Activated CD4-positive, CD25-positive, alpha-beta regulatory T cell treated with anti-CD3 and anti-CD28 coated beads, Interleukin-2, amount 50 U/mL, for 72 hours (primary cell): ENCODE results near the gene ZBTB2.
"Not testable (repeated sequence)": the region's sequence is repeated elsewhere in the genome, so short reads cannot be mapped to it uniquely, and the experiment has no call there.

Experiments
- DNase-seq: peaks from one replicate; pipeline ENCODE4 v3.0.0; 2021

ZBTB2 gene

GRCh38 chr6:151325075-151326050 is 66.0 kb downstream of the ZBTB2 start:
- DNase-seq = peak; percentile 36

DNA sequence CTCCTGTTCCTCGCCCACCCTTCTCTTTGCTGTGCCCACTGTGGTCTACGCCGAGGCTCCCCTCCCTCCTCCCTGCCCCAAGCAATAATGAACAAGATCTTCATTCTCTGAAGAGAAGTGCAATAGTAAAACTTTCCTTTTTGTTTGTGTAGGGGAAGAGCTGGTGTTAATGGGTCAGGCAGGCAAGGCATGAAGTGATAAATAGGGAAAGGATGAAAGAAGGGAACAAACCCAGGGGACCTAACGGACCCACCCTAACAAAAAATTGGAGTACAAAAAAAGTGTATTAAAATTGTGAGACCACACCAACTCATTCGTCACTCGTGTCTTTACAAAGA is 66.9 kb downstream of the ZBTB2 start:
- no peak for DNase-seq

DNA sequence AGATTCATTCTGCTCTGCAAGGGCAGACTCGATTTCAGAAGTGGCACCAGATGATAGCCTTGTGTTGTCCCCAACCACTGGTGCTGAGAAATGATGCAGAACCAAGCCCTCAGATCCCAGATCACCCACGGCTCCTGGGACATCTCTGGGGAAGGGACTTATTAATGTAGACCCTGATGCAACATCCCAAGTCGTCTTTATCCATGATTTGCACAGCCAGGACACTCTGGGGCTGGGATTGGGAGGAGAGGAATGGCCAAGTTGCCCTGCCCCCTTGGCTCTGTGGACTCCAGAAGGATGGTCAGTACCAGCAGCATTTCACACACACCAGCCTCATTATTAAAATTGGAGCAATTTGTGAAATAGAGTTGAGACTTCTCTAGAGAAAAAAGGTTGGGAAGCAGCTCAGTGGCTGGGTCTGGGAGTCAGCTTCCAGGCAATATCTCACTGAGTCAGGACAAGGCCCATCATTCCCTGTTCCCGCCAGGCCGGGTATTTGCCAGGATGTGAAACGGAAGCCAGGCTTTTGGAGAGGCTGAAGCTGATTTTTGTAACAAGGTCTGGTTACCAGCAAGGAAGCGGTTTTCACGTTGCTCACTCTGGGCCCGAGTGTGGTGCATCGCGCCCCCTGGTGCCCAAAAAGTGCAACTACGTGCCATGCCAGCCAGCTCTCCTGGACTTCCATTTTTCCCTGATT is 67.4 kb downstream of the ZBTB2 start:
- peak; percentile 78 for DNase-seq

DNA sequence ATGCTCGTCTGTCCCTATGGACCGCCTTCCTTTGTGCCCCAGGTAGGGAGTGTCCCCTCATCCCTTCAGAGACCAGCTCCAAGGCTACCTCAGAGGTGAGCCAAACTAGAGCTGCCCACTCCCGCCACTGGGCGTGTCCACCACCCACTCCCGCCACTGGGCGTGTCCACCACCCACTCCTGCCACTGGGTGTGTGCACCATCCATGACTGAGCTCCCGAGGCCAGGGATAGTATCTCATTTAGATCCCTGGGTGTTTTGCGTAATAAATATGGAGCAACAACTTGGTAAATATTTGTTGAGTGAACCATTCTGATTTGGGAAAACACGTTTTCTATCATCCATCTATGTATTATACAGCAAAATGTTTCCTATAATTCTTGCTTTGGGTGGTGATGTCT is 68.8 kb downstream of the ZBTB2 start:
- DNase-seq = no peak

GRCh38 chr6:151321438-151321837 is 69.9 kb downstream of the ZBTB2 start:
- DNase-seq = no peak

- no peak for DNase-seq
These were observed 71.2 kb downstream of the ZBTB2 start for GRCh38 chr6:151320140-151320539.

DNA sequence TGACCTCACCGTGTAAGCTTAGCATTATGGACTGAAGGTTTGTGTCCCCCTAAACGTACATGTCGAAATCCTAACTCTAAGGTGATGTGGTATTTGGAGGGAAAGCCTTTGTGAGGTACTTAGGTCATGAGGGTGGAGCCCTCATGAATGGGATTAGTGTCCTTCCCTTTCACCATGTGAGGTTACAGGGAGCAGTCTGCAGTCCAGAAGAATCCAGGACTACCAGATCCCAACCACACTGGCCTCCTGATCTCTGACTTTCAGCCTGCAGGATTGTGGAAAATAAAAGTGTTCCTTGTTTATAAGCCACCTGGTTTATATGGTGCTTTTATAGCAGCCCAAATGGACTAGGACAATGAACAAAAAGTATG is 73.4 kb downstream of the ZBTB2 start:
- no peak for DNase-seq

- no peak for DNase-seq
These were observed 74.0 kb downstream of the ZBTB2 start for GRCh38 chr6:151317103-151317994.

GRCh38 chr6:151315661-151316060 is 75.7 kb downstream of the ZBTB2 start:
- not testable (repeated sequence) for DNase-seq
